WI38 (cell line): Measurements from ENCODE around the gene DIP2C.
A peak's percentile ranks its signal among the peaks of the same experiment; 100 is the strongest.

ENCODE experiments used
- H3K4me3 ChIP-seq: 2 replicates; pipeline ENCODE4 v1.5.1; 2011; ENCODE audit warnings: low read depth, mild to moderate bottlenecking, control low read depth, low read length
- TF ChIP-seq, protein P1 (sequence below): IDR thresholded peaks from 2 replicates; pipeline ENCODE4 v1.5.1; 2012; ENCODE audit warnings: low read depth, mild to moderate bottlenecking, control low read depth, low read length

DIP2C gene, protein sequence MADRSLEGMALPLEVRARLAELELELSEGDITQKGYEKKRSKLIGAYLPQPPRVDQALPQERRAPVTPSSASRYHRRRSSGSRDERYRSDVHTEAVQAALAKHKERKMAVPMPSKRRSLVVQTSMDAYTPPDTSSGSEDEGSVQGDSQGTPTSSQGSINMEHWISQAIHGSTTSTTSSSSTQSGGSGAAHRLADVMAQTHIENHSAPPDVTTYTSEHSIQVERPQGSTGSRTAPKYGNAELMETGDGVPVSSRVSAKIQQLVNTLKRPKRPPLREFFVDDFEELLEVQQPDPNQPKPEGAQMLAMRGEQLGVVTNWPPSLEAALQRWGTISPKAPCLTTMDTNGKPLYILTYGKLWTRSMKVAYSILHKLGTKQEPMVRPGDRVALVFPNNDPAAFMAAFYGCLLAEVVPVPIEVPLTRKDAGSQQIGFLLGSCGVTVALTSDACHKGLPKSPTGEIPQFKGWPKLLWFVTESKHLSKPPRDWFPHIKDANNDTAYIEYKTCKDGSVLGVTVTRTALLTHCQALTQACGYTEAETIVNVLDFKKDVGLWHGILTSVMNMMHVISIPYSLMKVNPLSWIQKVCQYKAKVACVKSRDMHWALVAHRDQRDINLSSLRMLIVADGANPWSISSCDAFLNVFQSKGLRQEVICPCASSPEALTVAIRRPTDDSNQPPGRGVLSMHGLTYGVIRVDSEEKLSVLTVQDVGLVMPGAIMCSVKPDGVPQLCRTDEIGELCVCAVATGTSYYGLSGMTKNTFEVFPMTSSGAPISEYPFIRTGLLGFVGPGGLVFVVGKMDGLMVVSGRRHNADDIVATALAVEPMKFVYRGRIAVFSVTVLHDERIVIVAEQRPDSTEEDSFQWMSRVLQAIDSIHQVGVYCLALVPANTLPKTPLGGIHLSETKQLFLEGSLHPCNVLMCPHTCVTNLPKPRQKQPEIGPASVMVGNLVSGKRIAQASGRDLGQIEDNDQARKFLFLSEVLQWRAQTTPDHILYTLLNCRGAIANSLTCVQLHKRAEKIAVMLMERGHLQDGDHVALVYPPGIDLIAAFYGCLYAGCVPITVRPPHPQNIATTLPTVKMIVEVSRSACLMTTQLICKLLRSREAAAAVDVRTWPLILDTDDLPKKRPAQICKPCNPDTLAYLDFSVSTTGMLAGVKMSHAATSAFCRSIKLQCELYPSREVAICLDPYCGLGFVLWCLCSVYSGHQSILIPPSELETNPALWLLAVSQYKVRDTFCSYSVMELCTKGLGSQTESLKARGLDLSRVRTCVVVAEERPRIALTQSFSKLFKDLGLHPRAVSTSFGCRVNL (N-terminal part only)

DNA sequence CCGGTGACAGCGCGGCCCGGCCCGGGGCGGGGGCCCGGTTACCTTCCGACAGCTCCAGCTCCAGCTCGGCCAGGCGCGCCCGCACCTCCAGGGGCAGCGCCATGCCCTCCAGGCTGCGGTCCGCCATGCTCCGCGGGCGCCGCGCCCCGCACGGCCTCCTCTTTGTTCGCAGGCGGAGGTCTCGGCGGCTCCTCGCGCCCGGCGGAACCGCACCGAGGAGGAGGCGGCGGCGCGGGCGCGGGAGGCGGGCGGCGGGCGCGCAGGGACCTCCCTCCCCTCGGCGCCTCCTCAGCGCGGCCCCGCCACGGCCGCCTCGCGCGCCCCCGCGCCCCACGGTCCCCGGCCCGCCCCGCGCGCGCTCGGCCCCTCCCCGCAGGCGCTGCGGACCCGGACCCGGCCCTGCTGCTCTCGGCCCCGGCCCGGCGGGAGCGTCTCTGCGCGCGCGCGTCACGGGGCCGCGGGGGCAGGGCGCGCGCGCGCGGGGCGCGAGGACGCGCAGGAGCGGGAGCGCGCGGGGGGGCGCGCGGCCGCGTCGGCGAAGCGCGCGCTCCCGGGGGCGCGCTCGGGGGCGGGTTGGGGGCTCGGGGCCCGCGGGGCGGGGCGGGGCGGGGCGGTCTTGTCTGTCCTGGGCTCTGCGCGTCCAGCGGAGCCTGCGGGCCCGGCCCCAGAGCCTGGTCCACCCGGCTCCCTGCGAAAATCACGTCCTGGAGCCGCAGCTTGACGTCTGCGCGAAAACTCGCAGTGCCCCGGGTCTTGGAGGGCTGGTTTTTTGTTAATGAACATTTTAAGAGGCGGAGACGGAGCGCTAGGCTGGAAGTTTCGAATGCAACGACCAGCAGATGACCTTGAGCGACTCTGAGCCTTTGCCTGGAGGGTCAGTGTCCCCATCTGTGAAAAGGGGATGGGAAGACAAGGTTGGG lies at the start of gene DIP2C:
Gene DIP2C (minus strand): TSS at position 217 of the 920 bp plus-strand sequence. CDS start 90 bp downstream, at position 127.
- H3K4me3 ChIP-seq = peak within 1 kb of the TSS; percentile 84
- TF ChIP-seq, protein P1, sequence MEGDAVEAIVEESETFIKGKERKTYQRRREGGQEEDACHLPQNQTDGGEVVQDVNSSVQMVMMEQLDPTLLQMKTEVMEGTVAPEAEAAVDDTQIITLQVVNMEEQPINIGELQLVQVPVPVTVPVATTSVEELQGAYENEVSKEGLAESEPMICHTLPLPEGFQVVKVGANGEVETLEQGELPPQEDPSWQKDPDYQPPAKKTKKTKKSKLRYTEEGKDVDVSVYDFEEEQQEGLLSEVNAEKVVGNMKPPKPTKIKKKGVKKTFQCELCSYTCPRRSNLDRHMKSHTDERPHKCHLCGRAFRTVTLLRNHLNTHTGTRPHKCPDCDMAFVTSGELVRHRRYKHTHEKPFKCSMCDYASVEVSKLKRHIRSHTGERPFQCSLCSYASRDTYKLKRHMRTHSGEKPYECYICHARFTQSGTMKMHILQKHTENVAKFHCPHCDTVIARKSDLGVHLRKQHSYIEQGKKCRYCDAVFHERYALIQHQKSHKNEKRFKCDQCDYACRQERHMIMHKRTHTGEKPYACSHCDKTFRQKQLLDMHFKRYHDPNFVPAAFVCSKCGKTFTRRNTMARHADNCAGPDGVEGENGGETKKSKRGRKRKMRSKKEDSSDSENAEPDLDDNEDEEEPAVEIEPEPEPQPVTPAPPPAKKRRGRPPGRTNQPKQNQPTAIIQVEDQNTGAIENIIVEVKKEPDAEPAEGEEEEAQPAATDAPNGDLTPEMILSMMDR = no peak

DNA sequence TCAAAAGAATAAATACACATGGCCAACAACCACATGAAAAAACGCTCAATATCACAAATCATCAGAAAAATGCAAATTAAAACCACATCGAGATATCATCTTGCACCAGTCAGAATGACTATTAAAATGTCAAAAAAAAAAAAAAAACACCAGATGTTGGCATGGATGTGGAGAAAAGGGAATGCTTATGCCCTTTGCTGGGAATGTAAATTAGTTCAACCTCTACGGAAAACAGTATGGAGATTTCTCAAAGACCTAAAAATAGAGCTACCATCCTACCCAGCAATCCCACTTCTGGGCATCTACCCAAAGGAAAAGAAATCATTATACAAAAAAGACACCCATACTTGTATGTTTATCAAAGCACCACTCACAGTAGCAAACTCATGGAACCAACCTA lies 45.0 kb upstream of the DIP2C start:
- H3K4me3 ChIP-seq = no peak overlapping the region
- TF ChIP-seq, protein P1 = no peak

DNA sequence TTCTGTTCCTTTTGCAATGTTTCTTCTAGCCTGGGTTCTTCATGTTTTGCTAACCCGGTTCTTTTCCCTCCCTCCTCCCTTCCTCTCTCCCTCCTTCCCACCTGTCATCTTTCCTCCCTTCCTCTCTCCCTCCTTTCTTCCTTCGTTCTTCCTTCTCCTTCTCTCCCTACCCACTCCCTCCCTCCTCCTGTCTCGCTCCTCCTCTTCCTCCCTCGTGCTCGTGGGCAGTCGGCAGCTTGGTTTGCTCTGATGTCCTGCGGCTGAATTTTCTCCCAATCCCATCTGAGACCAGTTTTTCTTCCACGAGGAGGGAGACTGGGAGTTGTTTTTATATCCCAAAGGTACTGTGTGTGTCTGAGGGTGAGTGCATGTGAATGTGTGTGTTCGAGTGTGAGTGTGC lies 43.6 kb upstream of the DIP2C start:
- no peak overlapping the region for H3K4me3 ChIP-seq
- TF ChIP-seq, protein P1 = no peak

DNA sequence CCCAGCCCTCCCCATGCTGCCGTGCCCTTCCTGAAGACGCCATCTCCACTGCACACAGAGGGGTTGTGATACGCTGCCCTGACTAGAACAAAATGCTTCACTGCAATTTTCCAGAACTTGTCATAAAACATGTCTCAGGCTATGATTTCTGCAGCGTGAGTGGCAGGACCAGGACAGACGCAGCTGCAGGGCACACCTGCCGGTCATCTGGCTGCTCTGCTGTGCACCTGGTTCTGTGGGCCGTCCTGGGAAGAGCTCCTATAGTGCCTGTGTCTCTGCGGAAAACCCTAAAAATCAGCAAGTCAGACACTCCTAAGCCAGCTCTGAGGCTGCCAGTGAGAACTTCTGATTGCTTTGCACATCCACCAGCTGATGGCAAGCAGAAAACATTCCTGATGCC lies 39.7 kb upstream of the DIP2C start:
- TF ChIP-seq, protein P1 = no peak
- H3K4me3 ChIP-seq = no peak overlapping the region

DNA sequence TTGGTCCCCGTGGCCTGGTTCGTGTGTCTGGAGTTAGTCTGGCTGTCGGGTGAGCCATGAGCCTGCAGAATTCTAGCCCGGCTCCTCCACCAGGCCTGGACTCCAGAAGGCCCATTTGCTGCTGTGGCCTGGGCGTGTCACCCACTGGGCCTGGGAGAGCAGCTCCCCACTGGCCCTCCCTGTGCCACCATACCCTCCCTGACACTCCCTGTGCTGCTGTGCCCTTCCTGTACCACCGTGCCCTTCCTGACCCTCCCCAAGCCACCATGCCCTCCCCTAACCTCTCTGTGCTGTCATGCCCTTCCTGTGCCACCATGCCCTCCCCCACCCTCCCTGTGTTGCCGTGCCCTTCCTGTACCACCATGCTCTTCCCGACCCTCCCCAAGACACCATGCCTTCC lies 39.1 kb upstream of the DIP2C start:
- H3K4me3 ChIP-seq = no peak overlapping the region
- TF ChIP-seq, protein P1 = no peak

DNA sequence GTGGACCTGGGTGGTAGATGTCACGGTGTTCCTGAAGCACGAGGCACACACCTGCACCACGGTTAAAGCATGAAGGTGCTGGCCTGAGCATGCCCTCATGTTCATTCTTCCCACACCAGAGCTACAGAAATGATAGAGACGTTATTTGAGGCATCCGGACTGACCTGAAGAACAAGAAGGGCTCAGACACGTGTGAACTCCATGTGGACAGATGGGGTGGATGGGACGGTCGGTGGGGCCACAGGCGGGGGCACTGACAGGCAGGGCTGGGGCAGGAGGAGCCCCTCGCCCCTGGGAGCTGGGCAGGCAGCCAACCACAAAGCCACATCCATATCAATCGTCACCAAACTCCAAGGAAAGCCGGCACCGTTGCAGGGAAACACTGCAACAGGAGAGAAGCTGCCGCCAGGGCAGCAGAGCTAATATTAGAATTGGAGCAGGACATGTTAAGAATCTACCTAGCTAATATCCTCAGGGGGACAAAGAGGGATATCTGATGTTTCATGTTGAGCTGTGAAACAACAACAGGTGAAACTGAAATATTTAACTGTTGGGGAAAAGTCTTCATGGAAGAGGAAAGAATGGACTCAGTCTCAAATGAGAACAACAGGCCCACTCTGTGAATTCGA lies 37.8 kb upstream of the DIP2C start:
- no peak overlapping the region for H3K4me3 ChIP-seq
- TF ChIP-seq, protein P1 = no peak
